ENCODE results near the gene DDX54.
A peak's percentile ranks its signal among the peaks of the same experiment; 100 is the strongest.

Gene DDX54

DNA sequence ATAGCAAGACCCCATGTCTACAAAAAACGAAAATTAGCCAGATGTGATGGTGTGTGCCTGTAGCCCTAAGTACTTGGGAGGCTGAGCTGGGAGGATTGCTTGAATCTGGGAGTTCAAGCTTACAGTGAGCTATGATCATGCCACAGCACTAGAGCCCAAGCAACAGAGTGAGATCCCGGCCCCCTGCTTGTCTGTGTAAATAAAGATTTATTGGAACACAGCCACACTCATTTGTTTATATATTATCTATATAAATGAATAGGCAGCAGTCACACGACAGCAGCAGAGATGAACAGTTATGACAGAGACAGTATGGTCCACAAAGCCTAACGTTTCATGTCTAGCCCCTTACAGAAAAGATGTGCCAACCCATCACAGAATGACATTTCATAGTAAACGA lies 14.8 kb downstream of the DDX54 start:
- Histone ChIP-seq H3K18ac (ENCODE audit: low read length) (no peak overlapping the region), H3K9me3 (replicated peaks in 1 of 2; ENCODE audit: control insufficient read depth in 2 of 2, insufficient read depth in 1 of 2, low read depth in 1 of 2, low read length in 2 of 2) (no peaks in the 10 kb centered on the region), H2BK15ac (ENCODE audit: low read length) (no peak overlapping the region), H3K79me1 (ENCODE audit: low read depth, low read length) (peaks cover 3% of the 10 kb centered on the region), H3K27me3 (ENCODE audit: control insufficient read depth in 3 of 3, insufficient read depth in 3 of 3, low read depth in 1 of 3, low read length in 3 of 3) (no peaks in the 10 kb centered on the region), H3K4me3 (ENCODE audit: low read length in 2 of 2) (no peak overlapping the region), H2AK5ac (ENCODE audit: low read depth, low read length) (no peak overlapping the region), H2AFZ (ENCODE audit: low read length) (no peak overlapping the region), H3K4me2 (ENCODE audit: insufficient read depth, low read length, poor library complexity, severe bottlenecking) (no peak overlapping the region), H2BK12ac (ENCODE audit: low read length) (no peak overlapping the region), H3K9ac (ENCODE audit: low read depth, low read length, poor library complexity) (no peak overlapping the region), H4K91ac (ENCODE audit: low read depth, low read length, poor library complexity) (no peak overlapping the region), H3K4ac (ENCODE audit: low read length) (no peak overlapping the region), H3K27ac (replicated peaks; ENCODE audit: low read length) (no peak overlapping the region), H3K23ac (ENCODE audit: low read depth, low read length, poor library complexity) (no peak overlapping the region), H3K4me1 (ENCODE audit: control insufficient read depth in 2 of 2, insufficient read depth in 1 of 2, low read depth in 1 of 2, low read length in 2 of 2) (no peaks in the 10 kb centered on the region), H2BK5ac (ENCODE audit: low read length) (no peak overlapping the region), H4K8ac (ENCODE audit: low read depth, low read length) (no peak overlapping the region), H2BK120ac (ENCODE audit: low read depth, low read length) (no peak overlapping the region), H3K36me3 (replicated peaks in 1 of 2; ENCODE audit: control insufficient read depth in 2 of 2, insufficient read depth in 2 of 2, low read length in 2 of 2) (peaks cover 49 to 96% of the 10 kb centered on the region in 2 donors), H3K14ac (ENCODE audit: low read length) (no peak overlapping the region)
- WGBS, 2 donors (ENCODE audit: extremely low coverage in 2 of 2, insufficient read length in 2 of 2, insufficient replicate concordance in 1 of 2): no CpG with 5 or more reads among the region's 5 CpGs
- no peak for DNase-seq (ENCODE audit: low spot score)

DNA sequence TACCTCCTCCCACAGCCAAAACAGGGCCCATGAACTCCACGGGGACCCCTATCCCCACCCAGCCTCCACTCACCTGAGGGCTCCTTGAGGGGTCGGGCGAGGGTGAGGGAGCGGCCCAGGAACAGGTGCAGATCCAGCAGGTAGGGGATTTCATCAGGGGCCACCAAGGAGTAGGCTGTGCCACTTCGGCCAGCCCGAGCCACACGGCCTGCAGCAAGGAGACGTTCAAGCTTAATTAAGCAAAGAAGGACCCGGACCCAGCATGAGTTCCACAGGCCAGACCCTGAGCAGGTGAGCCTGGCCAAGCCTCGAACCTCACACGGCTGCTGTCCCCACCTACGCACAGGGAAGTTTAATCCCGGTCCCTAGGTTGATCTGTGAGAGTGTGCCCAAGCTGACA lies 15.6 kb downstream of the DDX54 start:
- no peak overlapping the region for H2AK5ac ChIP-seq (ENCODE audit: low read depth, low read length)
- H3K23ac ChIP-seq (ENCODE audit: low read depth, low read length, poor library complexity): no peak overlapping the region

DNA sequence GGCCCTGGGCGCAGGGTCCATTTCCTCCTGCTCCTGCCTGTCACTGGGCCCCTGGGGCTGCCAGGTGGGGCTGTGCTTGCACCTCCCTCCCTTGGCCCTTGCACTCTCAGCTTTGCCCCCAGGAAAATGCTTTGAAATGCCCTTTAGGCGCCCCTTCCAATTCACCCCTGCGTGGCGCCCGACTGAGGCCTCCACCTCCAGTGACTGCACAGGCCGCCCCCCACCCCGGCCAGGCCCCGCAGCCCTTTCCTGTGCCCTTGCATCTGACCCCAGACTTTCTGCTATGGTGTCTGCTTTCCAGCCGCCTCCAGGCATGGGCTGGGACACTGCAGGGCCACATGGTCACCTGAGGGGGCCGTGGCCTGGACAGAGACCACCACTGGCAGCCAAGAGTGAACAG lies 17.4 kb downstream of the DDX54 start:
- Histone ChIP-seq H3K9me3 (replicated peaks in 1 of 2; ENCODE audit: control insufficient read depth in 2 of 2, insufficient read depth in 1 of 2, low read depth in 1 of 2, low read length in 2 of 2) (no peaks in the 10 kb centered on the region), H2AFZ (ENCODE audit: low read length) (no peak overlapping the region), H3K27me3 (ENCODE audit: control insufficient read depth in 3 of 3, insufficient read depth in 3 of 3, low read depth in 1 of 3, low read length in 3 of 3) (no peaks in the 10 kb centered on the region), H3K4me1 (ENCODE audit: control insufficient read depth in 2 of 2, insufficient read depth in 1 of 2, low read depth in 1 of 2, low read length in 2 of 2) (peaks cover 0 to under 1% of the 10 kb centered on the region in 2 donors), H2BK5ac (ENCODE audit: low read length) (no peak overlapping the region), H4K91ac (ENCODE audit: low read depth, low read length, poor library complexity) (no peak overlapping the region), H3K14ac (ENCODE audit: low read length) (no peak overlapping the region), H3K4me2 (ENCODE audit: insufficient read depth, low read length, poor library complexity, severe bottlenecking) (no peak overlapping the region), H4K8ac (ENCODE audit: low read depth, low read length) (no peak overlapping the region), H3K79me1 (ENCODE audit: low read depth, low read length) (no peaks in the 10 kb centered on the region), H3K4ac (ENCODE audit: low read length) (no peak overlapping the region), H3K4me3 (ENCODE audit: low read length in 2 of 2) (no peak overlapping the region), H2BK120ac (ENCODE audit: low read depth, low read length) (no peak overlapping the region), H2BK12ac (ENCODE audit: low read length) (no peak overlapping the region), H3K18ac (ENCODE audit: low read length) (no peak overlapping the region), H3K9ac (ENCODE audit: low read depth, low read length, poor library complexity) (no peak overlapping the region), H2AK5ac (ENCODE audit: low read depth, low read length) (no peak overlapping the region), H3K36me3 (replicated peaks in 1 of 2; ENCODE audit: control insufficient read depth in 2 of 2, insufficient read depth in 2 of 2, low read length in 2 of 2) (peaks cover 49 to 94% of the 10 kb centered on the region in 2 donors), H2BK15ac (ENCODE audit: low read length) (no peak overlapping the region), H3K23ac (ENCODE audit: low read depth, low read length, poor library complexity) (no peak overlapping the region), H3K27ac (replicated peaks; ENCODE audit: low read length) (no peak overlapping the region)
- WGBS, 2 donors (ENCODE audit: extremely low coverage in 2 of 2, insufficient read length in 2 of 2, insufficient replicate concordance in 1 of 2): no CpG with 5 or more reads among the region's 10 CpGs
- no peak for DNase-seq (ENCODE audit: low spot score)

More for the DNA sequence above, 15.6 kb downstream of the DDX54 start:
- DNase-seq (ENCODE audit: low spot score): no peak
- WGBS, 2 donors (ENCODE audit: extremely low coverage in 2 of 2, insufficient read length in 2 of 2, insufficient replicate concordance in 1 of 2): no CpG with 5 or more reads among the region's 13 CpGs
- Histone ChIP-seq H3K4me1 (ENCODE audit: control insufficient read depth in 2 of 2, insufficient read depth in 1 of 2, low read depth in 1 of 2, low read length in 2 of 2) (no peaks in the 10 kb centered on the region), H3K9me3 (replicated peaks in 1 of 2; ENCODE audit: control insufficient read depth in 2 of 2, insufficient read depth in 1 of 2, low read depth in 1 of 2, low read length in 2 of 2) (no peaks in the 10 kb centered on the region), H2BK120ac (ENCODE audit: low read depth, low read length) (no peak overlapping the region), H3K9ac (ENCODE audit: low read depth, low read length, poor library complexity) (no peak overlapping the region), H3K4me3 (ENCODE audit: low read length in 2 of 2) (no peak overlapping the region), H2AFZ (ENCODE audit: low read length) (no peak overlapping the region), H3K36me3 (replicated peaks in 1 of 2; ENCODE audit: control insufficient read depth in 2 of 2, insufficient read depth in 2 of 2, low read length in 2 of 2) (peaks cover 53 to 97% of the 10 kb centered on the region in 2 donors), H2BK5ac (ENCODE audit: low read length) (no peak overlapping the region), H3K4me2 (ENCODE audit: insufficient read depth, low read length, poor library complexity, severe bottlenecking) (no peak overlapping the region), H3K27ac (replicated peaks; ENCODE audit: low read length) (no peak overlapping the region), H3K27me3 (ENCODE audit: control insufficient read depth in 3 of 3, insufficient read depth in 3 of 3, low read depth in 1 of 3, low read length in 3 of 3) (no peaks in the 10 kb centered on the region), H4K91ac (ENCODE audit: low read depth, low read length, poor library complexity) (no peak overlapping the region), H3K4ac (ENCODE audit: low read length) (no peak overlapping the region), H3K14ac (ENCODE audit: low read length) (no peak overlapping the region), H4K8ac (ENCODE audit: low read depth, low read length) (no peak overlapping the region), H3K18ac (ENCODE audit: low read length) (no peak overlapping the region), H3K79me1 (ENCODE audit: low read depth, low read length) (peaks cover 3% of the 10 kb centered on the region), H2BK12ac (ENCODE audit: low read length) (no peak overlapping the region), H2BK15ac (ENCODE audit: low read length) (no peak overlapping the region)

DNA sequence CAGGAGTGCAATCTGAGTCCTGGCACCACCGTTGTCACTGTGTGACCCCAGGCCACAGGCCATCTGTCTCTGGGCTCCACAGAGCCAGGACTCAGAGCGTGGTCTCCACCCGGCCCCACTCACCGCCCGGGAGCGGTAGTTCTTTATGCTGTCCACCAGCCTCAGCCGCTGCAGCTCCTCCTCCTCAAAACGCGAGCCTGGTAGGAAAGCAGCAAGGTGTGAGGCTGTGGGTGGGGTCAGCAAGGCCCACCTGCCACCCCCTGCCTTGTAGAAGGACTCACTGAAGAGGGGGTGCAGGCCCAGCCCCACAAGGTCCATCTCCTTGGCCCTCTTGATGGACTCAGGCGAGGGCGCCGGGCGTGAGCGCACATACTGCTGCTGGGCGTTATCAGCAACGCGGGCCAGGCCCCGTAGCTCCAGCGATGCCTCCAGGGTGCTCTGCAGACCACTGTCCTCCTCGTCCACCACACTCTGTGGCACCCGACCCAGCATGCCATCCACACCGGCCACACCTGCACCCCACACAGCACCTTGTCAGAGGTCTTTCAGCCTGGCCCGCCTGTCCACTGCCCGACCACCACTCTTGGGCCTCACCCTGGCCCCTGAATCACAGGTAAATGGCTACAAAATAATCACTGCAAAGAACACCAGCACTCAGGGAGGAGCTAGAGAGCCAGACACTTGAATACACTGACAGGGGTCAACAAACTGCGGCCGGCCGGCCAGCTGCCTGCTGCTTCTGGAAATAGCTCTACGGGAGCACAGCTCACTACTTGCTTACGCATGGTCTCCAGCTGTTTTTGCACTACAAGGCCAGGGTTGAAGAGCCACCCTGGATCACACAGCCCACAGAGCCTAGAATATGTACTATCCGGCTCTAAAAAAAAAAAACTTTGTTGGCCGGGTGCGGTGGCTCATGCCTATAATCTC lies 19.5 kb downstream of the DDX54 start:
- Histone ChIP-seq H3K9ac (ENCODE audit: low read depth, low read length, poor library complexity) (peak overlapping the region; percentile 24), H3K9me3 (replicated peaks in 1 of 2; ENCODE audit: control insufficient read depth in 2 of 2, insufficient read depth in 1 of 2, low read depth in 1 of 2, low read length in 2 of 2) (no peaks in the 10 kb centered on the region), H3K18ac (ENCODE audit: low read length) (no peak overlapping the region), H2AK5ac (ENCODE audit: low read depth, low read length) (no peak overlapping the region), H3K23ac (ENCODE audit: low read depth, low read length, poor library complexity) (peak overlapping the region; percentile 52), H4K8ac (ENCODE audit: low read depth, low read length) (no peak overlapping the region), H3K4me1 (ENCODE audit: control insufficient read depth in 2 of 2, insufficient read depth in 1 of 2, low read depth in 1 of 2, low read length in 2 of 2) (peaks cover 5 to 15% of the 10 kb centered on the region in 2 donors), H3K79me1 (ENCODE audit: low read depth, low read length) (no peaks in the 10 kb centered on the region), H2BK12ac (ENCODE audit: low read length) (no peak overlapping the region), H3K4me2 (ENCODE audit: insufficient read depth, low read length, poor library complexity, severe bottlenecking) (no peak overlapping the region), H3K36me3 (replicated peaks in 1 of 2; ENCODE audit: control insufficient read depth in 2 of 2, insufficient read depth in 2 of 2, low read length in 2 of 2) (peaks cover 34 to 90% of the 10 kb centered on the region in 2 donors), H4K91ac (ENCODE audit: low read depth, low read length, poor library complexity) (no peak overlapping the region), H2AFZ (ENCODE audit: low read length) (no peak overlapping the region), H3K4me3 (ENCODE audit: low read length in 2 of 2) (no peak overlapping the region), H3K27me3 (ENCODE audit: control insufficient read depth in 3 of 3, insufficient read depth in 3 of 3, low read depth in 1 of 3, low read length in 3 of 3) (no peaks in the 10 kb centered on the region), H2BK5ac (ENCODE audit: low read length) (no peak overlapping the region), H2BK15ac (ENCODE audit: low read length) (no peak overlapping the region), H3K14ac (ENCODE audit: low read length) (no peak overlapping the region), H3K4ac (ENCODE audit: low read length) (no peak overlapping the region), H2BK120ac (ENCODE audit: low read depth, low read length) (no peak overlapping the region), H3K27ac (replicated peaks; ENCODE audit: low read length) (no peak overlapping the region)
- DNase-seq (ENCODE audit: low spot score): no peak
- no CpG with 5 or more reads among the region's 32 CpGs for WGBS, 2 donors (ENCODE audit: extremely low coverage in 2 of 2, insufficient read length in 2 of 2, insufficient replicate concordance in 1 of 2)

Measured in neuronal stem cell (in vitro differentiated cells).